SW480 (cell line): ENCODE data around the gene RAI14.
"Not testable (repeated sequence)": the region's sequence is repeated elsewhere in the genome, so short reads cannot be mapped to it uniquely, and the experiment has no call there.

ENCODE experiments used
- DNase-seq: peaks from one replicate; pipeline ENCODE4 v3.0.0-alpha.2; 2016; ENCODE audit warnings: low spot score

The RAI14 gene

GRCh38 chr5:34820593-34820992, 164.5 kb downstream of the RAI14 start:
- DNase-seq = no peak

- no peak for DNase-seq
Observed at GRCh38 chr5:34822956-34823715, 167.0 kb downstream of the RAI14 start.

DNA sequence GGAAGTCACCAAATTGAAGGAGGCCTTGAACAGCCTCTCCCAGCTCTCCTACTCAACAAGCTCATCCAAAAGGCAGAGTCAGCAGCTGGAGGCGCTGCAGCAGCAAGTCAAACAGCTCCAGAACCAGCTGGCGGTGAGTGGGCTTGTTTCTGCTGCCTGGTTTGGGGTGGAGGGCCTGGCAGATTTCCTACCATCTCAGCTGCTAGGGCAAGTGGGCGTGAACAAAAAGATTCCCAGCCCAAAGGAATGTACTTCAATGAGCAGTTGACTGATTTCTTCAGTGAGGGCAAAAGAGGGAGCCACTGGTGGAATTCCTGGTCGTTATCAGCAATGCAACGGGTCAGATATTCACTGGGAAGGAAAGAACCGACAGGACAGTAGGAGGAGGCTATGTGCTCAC, 170.2 kb downstream of the RAI14 start:
- no peak for DNase-seq

GRCh38 chr5:34827588-34828506, 171.7 kb downstream of the RAI14 start:
- no peak for DNase-seq

- not testable (repeated sequence) for DNase-seq
Observed at GRCh38 chr5:34830827-34831226, 174.7 kb downstream of the RAI14 start.

- DNase-seq = no peak
Observed at GRCh38 chr5:34831303-34831702, 175.2 kb downstream of the RAI14 start.

DNA sequence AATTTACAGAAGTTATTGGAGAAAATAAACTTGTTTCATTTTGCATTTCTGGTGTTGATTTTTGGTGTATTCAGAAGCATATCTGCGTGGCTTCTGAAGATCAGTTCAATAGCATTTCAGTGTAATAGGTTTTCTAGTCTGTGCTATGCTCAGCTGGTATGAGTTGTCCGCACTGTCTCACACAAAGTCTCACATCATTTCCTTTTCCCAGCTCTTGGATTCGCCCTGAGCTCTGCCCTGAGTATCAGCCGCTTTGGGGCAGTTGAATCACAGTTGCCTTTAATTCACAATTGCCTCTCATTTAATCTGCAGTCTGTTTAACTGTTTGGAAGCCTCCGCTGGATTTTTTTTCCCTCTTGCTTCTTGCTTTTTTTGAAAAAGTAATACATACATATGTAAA, 176.4 kb downstream of the RAI14 start:
- no peak for DNase-seq

DNA sequence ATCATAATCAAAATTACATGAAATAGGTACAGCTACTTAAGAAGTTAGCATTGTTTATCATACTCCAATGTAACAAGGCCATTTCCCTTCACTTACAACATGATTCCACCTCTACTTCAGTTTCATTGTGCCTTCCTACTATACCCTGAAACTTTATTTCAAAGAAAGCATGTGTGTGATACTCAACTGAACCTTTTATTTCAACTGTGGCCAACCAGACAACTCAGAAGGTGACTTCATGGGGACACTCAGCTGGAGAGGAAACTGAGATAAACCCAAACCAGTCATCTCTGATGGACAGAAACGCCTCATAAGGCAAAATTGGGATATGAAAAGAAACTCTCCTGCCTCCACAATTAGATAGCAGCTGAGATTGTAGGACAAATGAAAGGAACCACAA, 177.0 kb downstream of the RAI14 start:
- DNase-seq = no peak

GRCh38 chr5:34833976-34834793, 178.1 kb downstream of the RAI14 start:
- DNase-seq = no peak

GRCh38 chr5:34834794-34835089, 178.6 kb downstream of the RAI14 start:
- DNase-seq = no peak

DNA sequence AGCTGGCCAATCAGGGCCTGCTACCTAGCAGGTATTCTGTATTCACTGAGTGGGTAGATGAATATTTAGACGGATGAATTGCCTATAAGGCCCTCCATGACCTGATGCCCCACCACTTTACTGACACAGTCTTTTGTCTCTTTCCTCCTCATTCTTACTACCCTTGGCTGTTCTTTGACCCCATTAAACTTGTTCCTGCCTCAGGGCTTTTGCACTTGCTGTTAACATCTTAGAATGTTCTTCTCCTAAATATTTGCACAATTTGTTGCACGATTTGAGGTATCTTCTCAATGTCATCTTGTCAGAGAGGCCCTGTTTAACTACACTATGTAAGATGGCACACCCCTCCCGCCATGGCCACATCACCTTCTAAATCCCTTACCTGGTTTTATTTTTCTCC, 179.5 kb downstream of the RAI14 start:
- DNase-seq = no peak

GRCh38 chr5:34838785-34839714, 182.9 kb downstream of the RAI14 start, which contains the start of gene TTC23L:
TSS of gene TTC23L (plus strand) at chr5:34839164. CDS start at chr5:34840672, 1,508 bp downstream.
- DNase-seq = peak; percentile 78

DNA sequence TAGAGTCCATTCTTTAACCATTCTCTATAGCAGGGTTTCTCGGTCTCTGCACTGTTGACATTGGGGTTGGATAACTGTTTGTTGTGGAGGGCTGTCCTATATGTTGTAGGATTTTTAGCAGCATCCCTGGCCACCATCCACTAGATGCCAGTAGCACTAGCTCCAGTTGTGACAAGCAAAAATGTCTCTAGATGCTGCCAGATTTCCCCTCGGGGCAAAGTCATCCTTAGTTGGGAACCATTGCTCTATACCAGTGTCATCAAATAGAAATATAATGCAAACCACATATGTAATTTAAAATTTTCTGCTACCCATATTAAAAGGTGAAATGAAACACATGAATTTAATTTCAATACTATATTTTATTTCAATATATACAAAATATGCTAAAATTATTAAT, 185.7 kb downstream of the RAI14 start:
- DNase-seq = no peak

DNA sequence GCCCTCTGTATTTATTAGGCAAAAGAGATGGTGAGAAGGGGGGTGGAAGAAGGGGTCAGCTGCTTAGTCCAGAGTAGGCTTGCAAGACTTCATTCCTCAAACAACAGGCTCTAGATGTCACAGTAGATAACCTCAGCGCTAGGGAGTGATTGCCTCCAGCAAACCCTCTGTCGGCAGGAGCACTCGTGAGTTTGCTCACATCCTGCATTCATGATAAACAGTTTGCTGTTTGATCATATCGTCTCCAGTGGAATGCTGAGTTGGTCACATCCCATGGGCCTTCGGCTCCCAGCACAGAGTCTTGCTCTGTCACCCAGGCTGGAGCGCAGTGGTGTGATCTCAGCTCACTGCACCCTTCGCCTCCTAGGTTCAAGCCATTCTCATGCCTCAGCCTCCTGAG, 186.4 kb downstream of the RAI14 start:
- no peak for DNase-seq

GRCh38 chr5:34843497-34843896, 187.4 kb downstream of the RAI14 start:
- DNase-seq = no peak

- DNase-seq = no peak
Observed at GRCh38 chr5:34844106-34844505, 188.0 kb downstream of the RAI14 start.

GRCh38 chr5:34844999-34845398, 188.9 kb downstream of the RAI14 start:
- DNase-seq = no peak

- no peak for DNase-seq
Observed at GRCh38 chr5:34847056-34847455, 190.9 kb downstream of the RAI14 start.

GRCh38 chr5:34847552-34847951, 191.4 kb downstream of the RAI14 start:
- no peak for DNase-seq

DNA sequence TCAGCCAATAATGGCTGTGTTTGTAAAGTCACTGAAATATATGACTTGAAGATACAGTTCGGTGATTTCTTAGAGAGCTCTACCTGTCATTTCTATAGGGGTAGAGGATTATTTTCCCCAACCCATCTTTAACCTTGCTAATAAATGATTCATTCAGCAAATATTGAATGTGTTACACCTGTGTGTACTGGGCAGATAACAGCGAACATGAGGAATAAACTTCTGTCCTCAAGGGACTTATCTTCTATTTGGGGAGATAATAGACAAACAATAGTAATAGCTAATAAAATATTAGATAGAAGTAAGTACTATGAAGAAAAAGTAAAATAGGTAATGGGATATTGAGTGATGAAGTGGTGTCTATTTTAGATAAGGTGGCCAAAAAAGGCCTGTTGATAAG, 192.1 kb downstream of the RAI14 start:
- DNase-seq = no peak

DNA sequence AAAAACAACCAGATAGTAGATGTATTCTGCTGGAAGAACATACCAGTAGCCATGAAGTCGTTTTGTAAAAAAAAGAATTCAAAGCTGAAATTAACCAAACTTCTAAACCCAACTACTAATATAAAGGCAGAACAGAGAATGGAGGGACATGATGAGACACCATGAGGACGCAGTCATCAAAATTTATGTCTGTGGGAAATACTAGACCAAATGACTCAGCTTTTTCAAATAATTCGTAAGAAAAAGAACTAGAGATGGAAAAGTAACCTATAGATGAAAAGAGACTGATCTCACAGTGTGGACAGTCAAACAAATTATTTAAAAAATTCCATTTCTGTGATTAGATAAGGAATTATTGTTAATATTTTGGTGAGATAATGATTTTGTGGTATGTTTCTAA, 193.1 kb downstream of the RAI14 start:
- DNase-seq = no peak
